ENCODE measurements around the gene HAS3. TPM values are rescaled to one million over a fixed set of nuclear protein-coding genes. Genes with fewer than 3 reads are reported as not detected.

The HAS3 gene
- total and polyA plus RNA-seq, 2 donors (not counting 3 experiments of a cell fraction or from before 2014, with no cell fraction given) = 1.5 to 1.8 TPM

GRCh38 chr16:69141936-69142335 is 36.5 kb downstream of the HAS3 start:
- no peak overlapping the region for H3K4me3 ChIP-seq (replicated peaks in 1 of 3; ENCODE audit: insufficient read depth in 1 of 3, low read depth in 1 of 3, low read length in 3 of 3)
- BruUV-seq (replicated peaks) = no TSS peak
- no peak overlapping the region for H2AFZ ChIP-seq (ENCODE audit: low read depth, low read length)
- peaks cover 15% of the 10 kb centered on the region for H3K79me2 ChIP-seq (ENCODE audit: control insufficient read depth, insufficient read depth, low read length)
- H3K36me3 ChIP-seq (ENCODE audit: control insufficient read depth in 2 of 2, extremely low read depth in 1 of 2, insufficient read depth in 2 of 2, low read length in 2 of 2) = peaks cover 23 to 31% of the 10 kb centered on the region in 2 experiments
- H3K9me1 ChIP-seq (replicated peaks; ENCODE audit: control insufficient read depth, extremely low read depth, insufficient read depth, low read length) = no peaks in the 10 kb centered on the region
- dilution Hi-C loops (cut with MboI; ENCODE audit: extremely low pct_ligation_motif_present, low sequenced_read_pairs) = no loop called here
- H3K9me3 ChIP-seq (replicated peaks; ENCODE audit: control insufficient read depth, insufficient read depth, low read length) = no peaks in the 10 kb centered on the region
- TF ChIP-seq, protein P1, sequence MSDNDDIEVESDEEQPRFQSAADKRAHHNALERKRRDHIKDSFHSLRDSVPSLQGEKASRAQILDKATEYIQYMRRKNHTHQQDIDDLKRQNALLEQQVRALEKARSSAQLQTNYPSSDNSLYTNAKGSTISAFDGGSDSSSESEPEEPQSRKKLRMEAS (IDR thresholded peaks at IDR 0.05; ENCODE audit: insufficient read depth, insufficient read length) = no peak
- TF ChIP-seq MYC (IDR thresholded peaks at IDR 0.05; ENCODE audit: low read depth, low read length) (no peak), JUN (IDR thresholded peaks at IDR 0.05; ENCODE audit: borderline replicate concordance, insufficient read depth, insufficient read length, low read depth) (no peak), GATA2 (IDR thresholded peaks at IDR 0.05; ENCODE audit: insufficient read depth, insufficient read length, low read depth, low read length) (no peak), POLR2A (IDR thresholded peaks at IDR 0.05; ENCODE audit: low read depth, low read length) (no peak), CTCF (IDR thresholded peaks at IDR 0.05; ENCODE audit: extremely low read depth in 1 of 2, insufficient read depth in 1 of 2, low read depth in 1 of 2, low read length in 2 of 2) (no peak), EZH2 (IDR thresholded peaks at IDR 0.05; ENCODE audit: borderline replicate concordance, low read depth, low read length, severe bottlenecking) (no peak), FOS (IDR thresholded peaks at IDR 0.05; ENCODE audit: borderline replicate concordance, insufficient read depth, low read length) (no peak), POLR2AphosphoS5 (IDR thresholded peaks at IDR 0.05; ENCODE audit: insufficient read depth, low read depth, low read length) (no peak)
- no peaks in the 10 kb centered on the region for H4K20me1 ChIP-seq (replicated peaks; ENCODE audit: control insufficient read depth, extremely low read depth, insufficient read depth, low read length)
- intact Hi-C loops (cut with micrococcal nuclease) = no loop called here
- no peaks in the 10 kb centered on the region for H3K27me3 ChIP-seq (ENCODE audit: control insufficient read depth in 2 of 2, insufficient read depth in 2 of 2, low read length in 2 of 2)
- FAIRE-seq (no peak), DNase-seq (ENCODE audit: low read depth, low spot score) (no peak)
- CTCF ChIA-PET = no interaction called here
- H3K4me1 ChIP-seq (ENCODE audit: control insufficient read depth, extremely low read depth, insufficient read depth, low read length) = no peaks in the 10 kb centered on the region
- POLR2A ChIA-PET = no interaction called here
- H3K9ac ChIP-seq (replicated peaks; ENCODE audit: extremely low read depth, insufficient read depth, low read length) = no peak overlapping the region
- no peak overlapping the region for H3K27ac ChIP-seq (ENCODE audit: insufficient read depth, low read depth, low read length)
- no peak overlapping the region for H3K4me2 ChIP-seq (ENCODE audit: insufficient read depth, low read length)
